Ovary (tissue), 3 donors: Measurements from ENCODE around the gene GTF3C2.

Experiments used
- CTCF ChIP-seq, 3 donors: fragments of 450-650 bp in 2 of 3; fragments of 200-600 bp in 1 of 3; IDR thresholded peaks; one replicate each; pipeline versions ENCODE4 v1.5.1 to v1.8.0; 2016 to 2022; ENCODE audit warnings: antibody characterized with exemption in 3 of 3, mild to moderate bottlenecking in 1 of 3
- EP300 ChIP-seq: sonication (generic); formaldehyde crosslinking; IDR thresholded peaks from one replicate; pipeline ENCODE4 v1.6.1; 2017; ENCODE audit warnings: antibody characterized with exemption
- POLR2A ChIP-seq: fragments of 450-650 bp; IDR thresholded peaks from one replicate; pipeline ENCODE4 v1.6.1; 2017; ENCODE audit warnings: antibody characterized with exemption, mild to moderate bottlenecking, moderate library complexity
- donor health status: DM: no; HTN: no; CAD: no.

GRCh38 chr2:27379836-27380625, 23.5 kb upstream of the GTF3C2 start:
- TF ChIP-seq CTCF (IDR thresholded peaks at IDR 0.05) (no peak), EP300 (no peak), POLR2A (no peak)
